Duodenal mucosa (tissue), 2 donors: ENCODE results near the gene TMEM51.

Experiments
- H3K27ac ChIP-seq: one replicate; pipeline ENCODE4 v1.7.0; 2013; ENCODE audit warnings: low read depth, low read length
- H3K27me3 ChIP-seq, 2 donors: one replicate each; pipeline ENCODE4 v1.7.0; 2013; ENCODE audit warnings: low read length in 2 of 2, control low read depth in 1 of 2; ENCODE audit not compliant: insufficient read depth in 2 of 2, control insufficient read depth in 1 of 2
- H3K36me3 ChIP-seq, 2 donors: one replicate each; pipeline ENCODE4 v1.7.0; 2013; ENCODE audit warnings: low read length in 2 of 2, control low read depth in 1 of 2; ENCODE audit not compliant: insufficient read depth in 2 of 2, control insufficient read depth in 1 of 2
- H3K4me1 ChIP-seq, 2 donors: one replicate each; pipeline ENCODE4 v1.7.0; 2013; ENCODE audit warnings: low read length in 2 of 2, control low read depth in 1 of 2; ENCODE audit not compliant: insufficient read depth in 2 of 2, control insufficient read depth in 1 of 2
- H3K4me3 ChIP-seq, 2 donors: one replicate each; pipeline ENCODE4 v1.7.0; 2013; ENCODE audit warnings: low read length in 2 of 2, low read depth in 1 of 2
- H3K9ac ChIP-seq, 2 donors: one replicate each; pipeline ENCODE4 v1.7.0; 2013; ENCODE audit warnings: low read length in 2 of 2, low read depth in 1 of 2
- H3K9me3 ChIP-seq, 2 donors: one replicate each; pipeline ENCODE4 v1.7.0; 2013; ENCODE audit warnings: low read length in 2 of 2, control low read depth in 1 of 2; ENCODE audit not compliant: control insufficient read depth in 1 of 2

TMEM51 gene

DNA sequence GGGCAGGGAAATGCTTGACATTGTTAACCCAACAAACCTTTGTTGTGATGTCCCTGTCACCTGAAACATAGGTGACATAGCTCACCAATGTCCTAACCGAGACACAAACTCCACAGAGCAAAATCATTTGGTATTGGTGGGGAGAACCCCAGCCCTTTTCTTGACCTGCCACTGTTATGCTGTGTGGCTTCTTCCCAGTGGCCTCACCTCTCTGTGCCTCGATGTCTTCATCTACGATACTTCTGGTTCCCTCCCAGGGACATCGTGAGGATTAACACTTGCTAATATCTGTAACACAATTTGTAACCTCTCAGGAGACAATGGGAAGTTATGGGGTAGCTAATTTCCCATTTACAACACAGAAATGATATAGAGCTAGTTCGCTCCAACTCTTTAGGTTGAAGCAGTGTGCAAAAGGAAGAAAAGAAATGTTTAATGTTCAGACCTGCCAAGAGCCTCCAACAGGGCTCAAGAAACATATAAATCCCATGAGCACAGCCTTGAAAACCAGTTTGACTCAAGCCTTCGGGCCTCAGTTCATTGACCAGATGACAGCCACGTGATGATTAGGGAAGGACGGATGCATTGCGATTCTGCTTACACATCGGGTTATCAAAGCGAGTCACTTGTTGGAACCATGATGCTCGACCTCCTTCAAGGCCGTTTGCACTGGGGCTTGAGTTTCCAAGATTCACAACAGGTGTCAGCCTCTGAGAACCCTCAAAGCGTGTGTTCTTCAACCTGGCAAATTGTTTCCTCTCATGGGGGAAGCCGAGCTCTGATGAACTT is 37.8 kb upstream of the TMEM51 start:
- no peaks in the 10 kb centered on the region for H3K27me3 ChIP-seq
- no peaks in the 10 kb centered on the region for H3K36me3 ChIP-seq
- H3K9ac ChIP-seq: no peak overlapping the region
- H3K4me1 ChIP-seq: no peaks in the 10 kb centered on the region
- no peaks in the 10 kb centered on the region for H3K9me3 ChIP-seq
- no peak overlapping the region for H3K27ac ChIP-seq
- H3K4me3 ChIP-seq: no peak overlapping the region

DNA sequence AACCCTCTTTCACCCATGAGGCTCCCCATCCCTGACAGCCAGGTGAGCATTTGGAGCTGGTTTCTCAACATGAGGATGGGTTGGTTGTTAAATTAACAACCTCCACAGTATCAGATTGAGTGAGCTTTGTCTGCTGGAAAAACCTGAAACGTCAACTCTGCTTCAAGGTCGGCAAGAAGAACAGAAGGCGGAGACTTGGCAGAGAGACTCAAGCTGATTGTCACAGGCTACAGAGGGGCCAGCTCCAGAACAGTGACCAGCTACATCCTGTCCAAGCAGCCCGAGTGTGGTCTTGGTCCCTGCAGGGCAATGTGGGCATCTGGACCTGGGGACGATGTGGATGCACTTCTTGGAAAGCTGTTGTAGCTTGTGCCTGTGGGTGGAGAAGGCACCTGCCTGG is 36.6 kb upstream of the TMEM51 start:
- H3K36me3 ChIP-seq: no peaks in the 10 kb centered on the region
- no peak overlapping the region for H3K9ac ChIP-seq
- no peaks in the 10 kb centered on the region for H3K27me3 ChIP-seq
- no peak overlapping the region for H3K4me3 ChIP-seq
- H3K9me3 ChIP-seq: no peaks in the 10 kb centered on the region
- no peak overlapping the region for H3K27ac ChIP-seq
- H3K4me1 ChIP-seq: no peaks in the 10 kb centered on the region

DNA sequence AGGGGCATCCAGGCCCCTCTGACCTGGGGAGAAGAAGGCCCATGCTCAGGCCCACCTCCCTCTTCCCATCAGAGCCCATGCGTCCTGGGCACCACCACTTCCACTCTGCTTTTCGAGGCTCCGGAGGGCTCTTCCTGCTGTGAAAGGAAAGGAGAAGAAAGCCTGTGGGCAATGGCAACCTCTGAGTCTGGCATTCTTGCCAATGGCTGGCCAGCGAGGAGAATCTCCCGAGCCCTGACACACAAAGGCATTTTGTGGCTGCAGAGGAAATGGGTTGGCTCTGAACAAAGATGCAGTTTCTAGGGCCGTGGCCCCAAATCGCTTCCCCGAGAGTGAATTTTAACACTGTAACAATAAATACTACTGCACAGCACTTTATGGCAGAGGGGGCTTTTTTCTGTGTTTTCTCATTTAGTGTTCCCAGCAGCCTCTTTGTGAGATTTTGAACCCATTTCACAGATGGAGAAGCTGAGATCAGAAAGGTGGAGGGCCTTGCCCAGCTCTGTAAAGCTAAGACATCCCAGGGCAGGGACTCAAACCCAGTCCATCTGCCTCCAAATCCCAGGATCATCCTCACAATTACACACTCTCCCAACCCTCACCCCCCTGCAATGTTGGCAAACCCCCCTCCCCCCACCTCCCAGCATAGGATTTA is 35.7 kb upstream of the TMEM51 start:
- H3K27ac ChIP-seq: no peak overlapping the region
- H3K9me3 ChIP-seq: no peaks in the 10 kb centered on the region
- H3K9ac ChIP-seq: no peak overlapping the region
- H3K4me1 ChIP-seq: no peaks in the 10 kb centered on the region
- H3K4me3 ChIP-seq: no peak overlapping the region
- H3K36me3 ChIP-seq: no peaks in the 10 kb centered on the region
- no peaks in the 10 kb centered on the region for H3K27me3 ChIP-seq

DNA sequence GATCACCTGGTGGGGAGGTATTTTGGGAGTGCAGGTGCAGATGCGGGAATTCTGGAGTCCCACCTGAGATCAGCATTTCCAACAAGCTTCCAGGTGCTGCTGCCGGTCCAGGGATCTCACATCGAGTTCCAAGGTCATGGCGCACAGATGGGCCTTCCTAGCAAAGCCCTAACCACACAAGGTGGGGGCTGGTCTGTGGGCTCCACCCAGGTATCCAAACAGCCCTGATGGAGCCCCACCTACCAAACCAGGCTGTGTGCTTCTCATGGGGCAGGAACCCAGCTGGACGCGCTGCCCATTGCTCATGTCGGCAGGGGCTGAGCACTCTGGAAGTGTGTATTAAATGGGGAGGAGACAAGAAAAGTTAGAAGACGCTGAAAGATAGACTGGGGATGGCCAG is 35.0 kb upstream of the TMEM51 start:
- Histone ChIP-seq H3K4me1 (no peaks in the 10 kb centered on the region), H3K4me3 (no peak overlapping the region), H3K27me3 (no peaks in the 10 kb centered on the region)

DNA sequence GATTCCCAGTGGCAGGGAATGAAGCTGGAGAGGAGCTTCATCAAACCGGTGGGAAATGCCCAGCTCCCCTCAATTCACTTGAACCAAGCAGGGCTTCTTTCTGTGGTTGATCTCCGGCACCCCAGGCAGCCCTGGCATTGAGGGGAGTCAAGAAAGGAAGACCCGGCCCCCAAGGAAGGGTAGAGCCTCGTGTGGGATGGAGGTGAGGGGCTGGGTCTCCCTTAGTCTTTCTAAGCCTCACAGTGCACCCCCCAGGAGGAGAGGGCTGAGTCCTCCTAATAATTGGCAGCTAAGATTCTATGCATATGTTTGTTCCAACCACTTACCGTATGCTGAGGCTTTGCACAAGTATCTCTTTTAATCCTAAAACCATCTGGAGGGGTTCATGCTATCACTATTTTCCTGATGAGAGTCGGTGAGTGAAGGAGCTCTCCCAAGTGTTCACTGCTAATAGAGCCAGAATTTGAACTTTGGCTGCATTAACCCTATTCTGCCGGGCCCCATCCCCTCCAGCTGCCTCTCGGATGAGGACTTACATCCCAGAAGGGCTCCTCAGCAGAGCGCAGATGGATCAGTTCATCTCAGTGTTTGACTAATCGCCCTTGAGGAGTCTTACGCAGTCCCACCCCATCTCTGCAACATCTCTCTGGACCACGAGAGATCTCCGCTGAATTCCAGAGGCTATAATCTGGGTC is 33.1 kb upstream of the TMEM51 start:
- H3K27ac ChIP-seq: no peak overlapping the region
- no peak overlapping the region for H3K4me3 ChIP-seq
- H3K36me3 ChIP-seq: no peaks in the 10 kb centered on the region
- H3K27me3 ChIP-seq: no peaks in the 10 kb centered on the region
- no peaks in the 10 kb centered on the region for H3K4me1 ChIP-seq
- no peaks in the 10 kb centered on the region for H3K9me3 ChIP-seq
- H3K9ac ChIP-seq: no peak overlapping the region

More for the DNA sequence above, 35.0 kb upstream of the TMEM51 start:
- H3K9me3 ChIP-seq: no peaks in the 10 kb centered on the region
- no peaks in the 10 kb centered on the region for H3K36me3 ChIP-seq
- H3K27ac ChIP-seq: no peak overlapping the region
- H3K9ac ChIP-seq: no peak overlapping the region

DNA sequence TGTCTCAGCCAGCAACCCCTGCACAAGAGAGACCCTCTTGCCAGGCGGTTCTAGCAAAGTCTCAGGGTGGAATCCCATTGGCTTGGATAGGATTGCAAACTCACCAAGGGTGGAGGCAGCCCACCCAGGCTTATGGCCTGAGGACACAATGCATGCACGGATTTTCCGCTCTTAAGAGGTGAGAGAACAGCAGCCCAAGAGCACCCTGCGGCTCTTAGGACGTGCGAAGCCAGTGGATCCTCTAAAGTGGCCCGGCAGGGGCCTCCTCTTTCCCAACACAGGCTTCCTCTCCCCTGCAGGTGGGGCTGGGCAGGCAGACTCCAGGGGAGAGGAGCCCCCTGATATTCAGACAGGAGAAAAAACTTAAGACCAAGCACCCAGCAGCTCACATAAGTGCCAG is 31.2 kb upstream of the TMEM51 start:
- Histone ChIP-seq H3K4me3 (no peak overlapping the region), H3K9ac (no peak overlapping the region), H3K27ac (no peak overlapping the region), H3K27me3 (no peaks in the 10 kb centered on the region), H3K36me3 (no peaks in the 10 kb centered on the region), H3K4me1 (no peaks in the 10 kb centered on the region), H3K9me3 (no peaks in the 10 kb centered on the region)

DNA sequence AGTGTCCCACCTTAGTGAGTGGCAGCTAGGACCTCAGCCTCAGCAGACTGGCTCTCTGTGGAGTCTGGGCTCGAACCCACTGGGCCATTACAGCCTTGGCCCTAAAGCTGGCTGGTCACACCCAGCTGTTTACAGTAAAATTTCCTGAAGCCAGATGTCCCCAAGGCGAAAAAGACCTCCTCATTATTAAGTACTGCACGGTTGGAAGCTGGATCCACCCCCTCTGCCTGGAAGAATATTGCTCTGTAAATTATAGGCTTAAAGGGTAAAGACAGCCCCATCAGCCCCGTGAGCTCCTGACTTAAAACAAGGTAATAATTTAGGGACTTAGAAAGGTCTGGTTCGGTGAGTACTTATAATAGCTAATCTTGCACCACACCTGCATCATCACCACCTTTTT is 30.3 kb upstream of the TMEM51 start:
- Histone ChIP-seq H3K27me3 (no peaks in the 10 kb centered on the region), H3K27ac (no peak overlapping the region), H3K9ac (no peak overlapping the region), H3K36me3 (no peaks in the 10 kb centered on the region), H3K9me3 (no peaks in the 10 kb centered on the region), H3K4me1 (no peaks in the 10 kb centered on the region), H3K4me3 (no peak overlapping the region)

DNA sequence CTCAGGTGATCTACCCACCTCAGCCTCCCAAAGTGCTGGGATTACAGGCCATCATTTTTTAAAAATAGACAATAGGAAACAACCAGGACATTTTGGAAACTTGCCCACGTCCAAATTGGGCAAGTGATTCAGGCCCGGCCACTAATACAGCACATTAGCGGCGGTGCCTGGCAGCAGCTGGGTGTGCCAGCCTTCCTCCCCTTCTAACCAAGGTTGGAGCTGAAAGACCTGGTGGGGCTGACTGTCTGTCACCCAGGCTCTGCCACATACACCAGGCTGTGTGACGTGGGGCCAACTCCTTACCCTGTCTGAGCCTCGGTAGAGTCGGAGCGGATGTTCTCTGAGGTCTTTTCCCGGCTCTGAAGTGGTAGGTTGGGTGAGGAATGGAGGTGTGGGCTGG is 29.6 kb upstream of the TMEM51 start:
- Histone ChIP-seq H3K4me1 (no peaks in the 10 kb centered on the region), H3K27ac (no peak overlapping the region), H3K9ac (no peak overlapping the region), H3K4me3 (no peak overlapping the region), H3K9me3 (no peaks in the 10 kb centered on the region), H3K36me3 (no peaks in the 10 kb centered on the region), H3K27me3 (no peaks in the 10 kb centered on the region)

DNA sequence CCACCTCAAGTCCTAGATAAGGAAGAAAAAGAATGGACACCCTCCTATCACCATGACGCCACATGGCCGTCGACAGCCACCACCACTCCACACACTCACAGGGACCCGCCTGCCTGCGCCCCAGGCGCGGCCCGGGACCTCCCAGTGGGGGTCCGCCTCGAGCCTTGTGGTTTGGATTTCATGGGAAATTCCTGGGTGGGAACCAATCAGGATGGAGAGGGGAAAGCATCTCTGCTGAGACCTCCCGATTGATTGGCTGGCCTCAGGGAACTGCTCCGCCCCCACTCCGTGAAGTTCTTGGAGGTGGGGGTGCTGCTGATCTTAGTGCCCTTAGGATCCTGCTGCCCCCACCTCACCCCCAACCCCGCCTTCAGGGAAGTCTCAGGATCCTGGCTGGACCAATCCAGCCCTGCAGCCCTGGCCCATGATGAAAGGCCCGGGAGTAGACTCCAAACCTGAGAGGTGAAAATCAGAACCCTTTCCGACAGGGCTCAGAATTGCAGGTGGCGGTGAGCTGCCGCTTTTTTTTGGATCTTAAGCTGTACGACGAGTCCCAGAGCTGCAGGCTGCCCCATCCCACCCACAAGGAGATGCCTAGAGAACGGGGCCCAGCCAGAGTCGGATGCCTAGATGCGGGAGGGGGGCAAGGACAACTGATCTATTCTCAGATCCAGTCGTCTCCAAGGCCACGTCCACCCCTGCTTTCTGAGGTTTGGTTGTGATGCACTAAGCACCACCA is 29.0 kb upstream of the TMEM51 start:
- no peaks in the 10 kb centered on the region for H3K9me3 ChIP-seq
- H3K4me1 ChIP-seq: no peaks in the 10 kb centered on the region
- no peaks in the 10 kb centered on the region for H3K36me3 ChIP-seq
- H3K4me3 ChIP-seq: no peak overlapping the region
- no peak overlapping the region for H3K27ac ChIP-seq
- H3K27me3 ChIP-seq: no peaks in the 10 kb centered on the region
- H3K9ac ChIP-seq: no peak overlapping the region
